Fibroblast of gingiva (primary cell): ENCODE results near the gene IFT81.
A peak's percentile ranks its signal among the peaks of the same experiment; 100 is the strongest.
"Not testable (repeated sequence)": the region's sequence is repeated elsewhere in the genome, so short reads cannot be mapped to it uniquely, and the experiment has no call there.

Experiments used
- DNase-seq: peaks from one replicate; pipeline ENCODE4 v3.0.0-alpha.2; 2011; ENCODE audit warnings: low read depth

Gene IFT81, protein sequence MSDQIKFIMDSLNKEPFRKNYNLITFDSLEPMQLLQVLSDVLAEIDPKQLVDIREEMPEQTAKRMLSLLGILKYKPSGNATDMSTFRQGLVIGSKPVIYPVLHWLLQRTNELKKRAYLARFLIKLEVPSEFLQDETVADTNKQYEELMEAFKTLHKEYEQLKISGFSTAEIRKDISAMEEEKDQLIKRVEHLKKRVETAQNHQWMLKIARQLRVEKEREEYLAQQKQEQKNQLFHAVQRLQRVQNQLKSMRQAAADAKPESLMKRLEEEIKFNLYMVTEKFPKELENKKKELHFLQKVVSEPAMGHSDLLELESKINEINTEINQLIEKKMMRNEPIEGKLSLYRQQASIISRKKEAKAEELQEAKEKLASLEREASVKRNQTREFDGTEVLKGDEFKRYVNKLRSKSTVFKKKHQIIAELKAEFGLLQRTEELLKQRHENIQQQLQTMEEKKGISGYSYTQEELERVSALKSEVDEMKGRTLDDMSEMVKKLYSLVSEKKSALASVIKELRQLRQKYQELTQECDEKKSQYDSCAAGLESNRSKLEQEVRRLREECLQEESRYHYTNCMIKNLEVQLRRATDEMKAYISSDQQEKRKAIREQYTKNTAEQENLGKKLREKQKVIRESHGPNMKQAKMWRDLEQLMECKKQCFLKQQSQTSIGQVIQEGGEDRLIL

DNA sequence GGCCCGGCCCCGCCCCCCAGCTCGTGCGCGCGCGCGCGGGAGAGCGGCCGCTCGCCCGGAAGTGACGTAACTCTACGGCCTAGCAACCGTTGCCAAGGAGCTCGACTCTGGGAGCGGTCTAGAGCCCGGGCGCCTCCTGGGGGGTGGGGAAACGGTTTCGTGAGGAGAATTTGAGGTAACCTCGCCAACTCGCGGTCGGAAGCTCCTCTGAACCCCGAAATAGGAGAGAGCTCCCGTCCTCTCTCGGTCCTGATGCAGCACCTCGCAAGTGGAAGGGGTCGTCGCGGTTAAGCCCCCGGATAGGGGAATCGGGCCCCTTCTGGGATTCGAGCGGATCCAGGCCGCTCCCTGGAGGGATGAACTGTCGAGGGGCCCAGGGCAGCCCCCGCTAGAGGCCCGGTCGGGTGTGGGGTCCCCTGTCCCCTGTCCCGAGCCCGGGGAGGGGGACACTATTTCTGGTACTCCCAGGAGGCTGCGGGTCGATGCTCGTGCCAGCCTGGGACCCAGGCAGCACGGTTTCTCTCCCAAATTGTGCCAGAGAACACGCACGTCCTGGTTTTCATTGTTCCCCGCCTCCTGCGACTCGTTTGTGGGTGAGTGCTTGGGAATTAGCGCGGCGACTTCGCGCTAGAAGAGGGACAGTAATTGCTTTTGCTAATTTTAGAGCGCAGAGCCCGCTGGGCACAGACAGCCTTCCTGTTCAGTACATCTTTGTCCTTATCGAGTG is at the start of gene IFT81:
Gene IFT81, plus strand, starts transcription at position 89 of the 727 bp plus-strand sequence. CDS start 3,024 bp downstream, outside the sequence.
- DNase-seq: peak; percentile 93

DNA sequence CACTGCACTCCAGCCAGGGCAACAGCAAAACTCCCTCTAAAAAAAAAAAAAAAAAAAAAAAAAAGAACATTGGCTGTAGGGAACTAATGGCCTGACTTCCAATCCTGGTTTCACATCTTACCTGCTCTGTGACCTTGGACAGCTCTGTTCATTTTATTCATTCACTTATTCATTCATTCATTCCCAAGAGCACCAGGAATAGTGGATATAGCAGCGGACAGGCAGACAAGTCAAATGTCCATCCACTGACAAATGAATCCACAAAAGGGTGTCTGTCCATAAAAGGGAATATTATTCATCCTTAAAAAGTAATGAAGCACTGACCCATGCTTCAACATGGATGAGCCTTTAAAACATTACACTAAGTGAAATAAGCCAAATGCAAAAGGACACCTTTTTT is 48.3 kb upstream of the IFT81 start:
- no peak for DNase-seq

DNA sequence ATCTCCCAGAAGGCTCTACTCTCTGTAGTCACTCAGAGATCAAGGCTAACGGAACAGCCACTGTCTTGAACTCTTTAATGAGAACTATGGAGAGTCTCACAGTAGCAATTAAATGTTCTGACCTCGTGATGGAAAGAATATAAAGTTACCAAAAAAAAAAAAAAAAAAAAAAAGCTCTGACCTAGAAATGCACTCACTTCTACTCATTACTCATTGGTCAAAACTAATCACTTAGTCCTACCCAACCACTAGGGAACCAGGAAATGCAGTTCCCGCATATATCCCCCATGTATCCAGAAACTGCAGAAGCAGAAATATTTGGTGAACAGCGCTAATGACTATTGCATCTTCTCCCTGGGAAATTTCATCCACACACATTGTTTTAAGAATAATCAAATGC is 46.4 kb upstream of the IFT81 start:
- DNase-seq: no peak

- DNase-seq: no peak
Measured at GRCh38 chr12:110079477-110080400, 44.4 kb upstream of the IFT81 start.

GRCh38 chr12:110080410-110080809 is 43.7 kb upstream of the IFT81 start:
- no peak for DNase-seq

DNA sequence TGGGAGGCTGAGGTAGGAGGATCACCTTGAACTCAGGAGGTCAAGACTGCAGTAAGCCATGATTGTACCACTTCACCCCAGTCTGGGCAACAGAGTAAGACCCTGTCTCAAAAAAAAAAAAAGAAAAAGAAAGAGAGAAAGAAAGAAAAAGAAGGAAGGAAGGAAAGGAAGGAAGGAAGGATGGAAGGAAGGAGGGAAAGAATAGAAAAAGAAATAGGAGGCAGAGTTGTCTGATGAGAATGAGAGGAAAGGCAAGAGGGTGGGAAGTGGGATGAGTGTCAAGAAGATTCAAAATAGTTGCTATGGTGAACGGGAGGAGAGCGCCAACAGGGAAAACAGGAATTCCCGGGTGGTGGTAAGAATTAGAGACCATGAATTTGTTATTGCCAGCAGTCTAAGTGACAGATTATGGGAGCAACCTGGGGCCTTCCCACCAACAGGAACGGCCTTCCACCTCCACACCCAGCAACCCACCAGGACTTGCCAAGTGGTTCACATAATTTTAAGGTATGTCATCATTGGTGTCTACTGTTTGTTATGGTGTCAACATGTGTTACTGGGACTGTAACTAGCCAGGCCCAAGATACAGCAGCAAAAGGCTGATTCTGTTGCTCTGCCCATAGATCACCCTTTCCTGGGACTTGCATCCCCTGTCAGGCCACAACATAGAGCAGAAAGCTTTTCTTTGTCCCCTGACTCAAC is 39.7 kb upstream of the IFT81 start:
- no peak for DNase-seq

- not testable (repeated sequence) for DNase-seq
Measured at GRCh38 chr12:110088216-110088615, 35.9 kb upstream of the IFT81 start.

- no peak for DNase-seq
Measured at GRCh38 chr12:110088936-110089335, 35.2 kb upstream of the IFT81 start.

GRCh38 chr12:110090266-110091135 is 33.7 kb upstream of the IFT81 start:
- no peak for DNase-seq

DNA sequence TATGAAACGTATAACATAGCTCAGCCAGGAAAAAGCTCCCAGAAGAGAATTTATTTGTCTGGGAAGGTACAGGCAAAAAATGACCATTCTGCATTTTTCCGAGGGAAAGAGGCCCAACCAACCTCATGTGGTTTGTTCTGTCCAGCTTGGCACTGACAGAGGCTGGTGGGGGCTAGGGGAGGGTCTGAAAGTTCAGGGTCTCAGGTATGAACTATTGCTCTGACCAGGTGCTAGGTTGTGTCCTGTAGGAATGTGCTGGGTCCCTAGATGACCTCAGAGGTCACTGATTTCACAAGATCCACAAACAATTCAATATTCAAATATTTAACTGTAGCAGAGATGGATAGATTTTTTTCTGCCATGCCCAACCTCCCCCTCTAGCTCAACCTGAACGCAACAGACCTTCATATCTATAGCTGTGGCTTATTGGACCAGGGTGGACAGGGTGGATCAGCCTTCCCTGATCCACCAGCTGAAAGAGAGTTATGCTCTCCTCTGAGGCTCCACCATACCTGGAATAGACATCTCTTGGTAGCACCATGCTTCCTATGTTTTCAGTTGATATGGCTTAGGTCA is 32.9 kb upstream of the IFT81 start:
- no peak for DNase-seq

GRCh38 chr12:110093631-110094311 is 30.4 kb upstream of the IFT81 start:
- no peak for DNase-seq

GRCh38 chr12:110100315-110100970 is 23.7 kb upstream of the IFT81 start:
- DNase-seq: peak; percentile 61

- peak; percentile 53 for DNase-seq
Measured at GRCh38 chr12:110102255-110102654, 21.9 kb upstream of the IFT81 start.

GRCh38 chr12:110104188-110105094 is 19.7 kb upstream of the IFT81 start:
- peak; percentile 76 for DNase-seq

DNA sequence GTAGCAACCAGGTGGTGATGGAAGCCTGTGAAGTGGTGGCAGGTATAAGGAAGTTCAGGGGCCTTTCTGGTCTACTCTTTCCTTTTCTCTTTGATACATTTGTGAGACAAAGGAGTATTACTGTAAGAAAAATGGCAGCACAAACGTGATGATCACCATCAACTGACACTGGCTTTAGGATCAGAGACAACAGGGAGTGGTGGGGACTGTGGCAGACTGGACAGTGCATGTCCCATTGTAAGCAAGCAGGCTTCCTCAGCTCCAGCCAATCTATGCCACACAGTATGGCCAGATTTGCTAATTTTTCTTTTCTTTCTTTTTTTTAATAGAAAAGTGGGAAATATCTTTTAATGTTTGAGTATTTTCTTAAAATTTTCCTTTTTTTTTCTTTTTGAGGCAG is 19.0 kb upstream of the IFT81 start:
- no peak for DNase-seq

- peak; percentile 62 for DNase-seq
Measured at GRCh38 chr12:110105986-110106385, 18.2 kb upstream of the IFT81 start.
